Stimulated activated memory B cell treated with anti-CD40 and anti-IgM and Interleukin-4, amounts not matched to agents 10 μg/mL and 1 μg/mL and 100 μg/mL, for 72 hours (primary cell): ENCODE data around the gene ERC2.

Experiments used
- ATAC-seq: fragments of 150-1000 bp; cut with Tn5 transposase; 2 replicates; pipeline ENCODE4 v1.10.0; 2021
- H3K27ac Mint-ChIP-seq: one replicate; pipeline ENCODE4 v1.8.0; 2022; ENCODE audit warnings: mild to moderate bottlenecking, mixed read lengths
- H3K27me3 Mint-ChIP-seq: one replicate; pipeline ENCODE4 v1.8.0; 2022; ENCODE audit warnings: mixed read lengths
- H3K36me3 Mint-ChIP-seq: one replicate; pipeline ENCODE4 v1.8.0; 2022; ENCODE audit warnings: mixed read lengths
- H3K4me1 Mint-ChIP-seq: one replicate; pipeline ENCODE4 v1.8.0; 2022; ENCODE audit warnings: mixed read lengths
- H3K4me3 Mint-ChIP-seq: one replicate; pipeline ENCODE4 v1.8.0; 2022; ENCODE audit warnings: mild to moderate bottlenecking, moderate library complexity, mixed read lengths
- H3K9me3 Mint-ChIP-seq: one replicate; pipeline ENCODE4 v1.8.0; 2022; ENCODE audit warnings: mixed read lengths

ERC2 gene

GRCh38 chr3:56459104-56459496, 9.2 kb downstream of the ERC2 start:
- ATAC-seq: no peak

DNA sequence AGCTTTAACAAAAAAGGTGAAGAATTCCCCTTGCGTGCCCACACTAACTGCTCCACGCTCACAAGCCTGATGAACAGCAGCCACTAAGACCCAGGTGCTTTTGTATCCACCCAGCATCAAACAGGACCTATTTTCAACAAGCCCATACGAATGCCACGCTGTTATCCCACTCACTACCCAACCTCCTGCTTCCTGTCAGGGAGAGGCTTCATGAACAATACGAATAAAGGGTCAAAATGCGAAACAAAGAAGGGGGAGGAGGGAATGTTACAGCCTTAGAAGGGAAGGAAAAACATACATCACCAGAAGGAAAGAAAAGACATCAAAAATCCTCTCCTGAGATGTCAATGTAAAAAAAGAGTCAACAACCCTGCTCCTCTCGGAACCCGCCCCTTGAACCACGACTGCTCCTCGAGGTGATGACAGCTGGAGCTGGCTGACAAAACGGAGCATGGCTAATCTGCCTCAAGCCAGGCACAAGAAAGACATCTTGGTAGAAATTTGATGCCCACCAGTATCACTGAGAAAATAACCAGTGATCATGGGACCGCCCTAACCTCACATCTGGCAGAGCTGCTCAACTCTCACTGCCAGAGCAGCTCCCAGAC, 9.7 kb downstream of the ERC2 start:
- no peak overlapping the region for H3K27ac Mint-ChIP-seq
- no peaks in the 10 kb centered on the region for H3K36me3 Mint-ChIP-seq
- peaks cover 26% of the 10 kb centered on the region for H3K27me3 Mint-ChIP-seq
- no peak for ATAC-seq
- H3K9me3 Mint-ChIP-seq: peaks cover 4% of the 10 kb centered on the region
- H3K4me1 Mint-ChIP-seq: no peaks in the 10 kb centered on the region
- H3K4me3 Mint-ChIP-seq: no peak overlapping the region

More at GRCh38 chr3:56459104-56459496, 9.2 kb downstream of the ERC2 start:
- Mint-ChIP-seq H3K27ac (no peak overlapping the region), H3K9me3 (peaks cover 4% of the 10 kb centered on the region), H3K4me3 (no peak overlapping the region), H3K36me3 (no peaks in the 10 kb centered on the region), H3K27me3 (peaks cover 30% of the 10 kb centered on the region), H3K4me1 (no peaks in the 10 kb centered on the region)

GRCh38 chr3:56456117-56456516, 12.2 kb downstream of the ERC2 start:
- peaks cover 26% of the 10 kb centered on the region for H3K27me3 Mint-ChIP-seq
- H3K4me3 Mint-ChIP-seq: no peak overlapping the region
- H3K9me3 Mint-ChIP-seq: peaks cover 4% of the 10 kb centered on the region
- no peak for ATAC-seq
- no peaks in the 10 kb centered on the region for H3K4me1 Mint-ChIP-seq
- H3K27ac Mint-ChIP-seq: no peak overlapping the region
- no peaks in the 10 kb centered on the region for H3K36me3 Mint-ChIP-seq

- no peaks in the 10 kb centered on the region for H3K4me1 Mint-ChIP-seq
Measured at GRCh38 chr3:56453011-56453410, 15.3 kb downstream of the ERC2 start.

GRCh38 chr3:56452085-56452484, 16.2 kb downstream of the ERC2 start:
- ATAC-seq: no peak
- H3K27me3 Mint-ChIP-seq: peaks cover 20% of the 10 kb centered on the region
- H3K27ac Mint-ChIP-seq: no peak overlapping the region
- H3K9me3 Mint-ChIP-seq: no peaks in the 10 kb centered on the region
- no peaks in the 10 kb centered on the region for H3K4me1 Mint-ChIP-seq
- H3K4me3 Mint-ChIP-seq: no peak overlapping the region
- no peaks in the 10 kb centered on the region for H3K36me3 Mint-ChIP-seq

More at GRCh38 chr3:56453011-56453410, 15.3 kb downstream of the ERC2 start:
- no peaks in the 10 kb centered on the region for H3K36me3 Mint-ChIP-seq
- H3K9me3 Mint-ChIP-seq: peaks cover 4% of the 10 kb centered on the region
- no peak for ATAC-seq
- no peak overlapping the region for H3K4me3 Mint-ChIP-seq
- H3K27me3 Mint-ChIP-seq: peaks cover 23% of the 10 kb centered on the region
- H3K27ac Mint-ChIP-seq: no peak overlapping the region

DNA sequence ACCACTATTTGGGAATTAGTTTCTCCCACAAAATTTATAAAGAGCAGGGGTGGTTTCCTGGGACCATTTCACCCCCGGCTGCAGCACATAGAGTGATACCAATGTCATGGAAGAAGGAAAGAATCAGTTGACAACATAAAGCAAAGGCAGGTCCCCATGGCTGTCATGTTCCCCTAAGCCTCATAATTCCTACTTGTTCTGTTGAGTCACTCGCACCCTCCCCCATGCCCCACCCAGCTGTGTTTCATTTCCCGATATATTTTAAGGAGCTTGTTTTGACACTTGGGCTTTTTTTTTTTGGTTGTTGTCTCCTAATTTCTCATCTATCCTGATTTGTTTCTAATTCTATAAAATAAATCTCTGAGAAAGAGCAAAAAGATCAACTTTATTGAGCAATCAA, 24.9 kb downstream of the ERC2 start:
- no peak for ATAC-seq
- Mint-ChIP-seq H3K9me3 (no peaks in the 10 kb centered on the region), H3K27me3 (peaks cover 9% of the 10 kb centered on the region), H3K4me1 (no peaks in the 10 kb centered on the region), H3K27ac (no peak overlapping the region), H3K36me3 (no peaks in the 10 kb centered on the region), H3K4me3 (no peak overlapping the region)

GRCh38 chr3:56428667-56429066, 39.6 kb downstream of the ERC2 start:
- Mint-ChIP-seq H3K9me3 (peaks cover 3% of the 10 kb centered on the region), H3K4me3 (no peak overlapping the region), H3K27ac (no peak overlapping the region), H3K27me3 (peaks cover 25% of the 10 kb centered on the region), H3K36me3 (no peaks in the 10 kb centered on the region), H3K4me1 (no peaks in the 10 kb centered on the region)
- no peak for ATAC-seq

- no peak overlapping the region for H3K4me3 Mint-ChIP-seq
- H3K4me1 Mint-ChIP-seq: no peaks in the 10 kb centered on the region
- peaks cover 25% of the 10 kb centered on the region for H3K27me3 Mint-ChIP-seq
- no peak for ATAC-seq
- H3K27ac Mint-ChIP-seq: no peak overlapping the region
- H3K9me3 Mint-ChIP-seq: no peaks in the 10 kb centered on the region
- no peaks in the 10 kb centered on the region for H3K36me3 Mint-ChIP-seq
Measured at GRCh38 chr3:56424885-56425284, 43.4 kb downstream of the ERC2 start.

DNA sequence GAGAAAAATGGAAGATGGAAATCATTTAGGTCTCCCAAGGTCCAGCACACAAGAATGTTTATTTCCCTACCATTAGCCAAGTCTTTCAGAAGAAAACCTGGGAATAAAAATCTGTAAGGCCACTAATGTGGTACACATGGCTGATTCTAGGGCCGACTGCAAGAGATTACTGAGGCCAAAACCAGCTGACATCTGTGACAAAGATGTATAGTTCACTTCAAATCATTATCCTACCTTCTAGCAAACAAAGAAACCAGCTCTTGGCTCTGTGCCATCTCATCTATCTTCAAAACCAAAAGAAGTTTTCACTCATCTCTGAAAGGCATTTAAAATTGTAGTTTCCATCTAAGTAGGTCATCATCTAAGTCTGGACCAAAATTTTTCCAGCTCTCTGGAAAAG, 43.9 kb downstream of the ERC2 start:
- no peak overlapping the region for H3K4me3 Mint-ChIP-seq
- no peak overlapping the region for H3K27ac Mint-ChIP-seq
- H3K4me1 Mint-ChIP-seq: no peaks in the 10 kb centered on the region
- H3K27me3 Mint-ChIP-seq: peaks cover 25% of the 10 kb centered on the region
- no peaks in the 10 kb centered on the region for H3K36me3 Mint-ChIP-seq
- ATAC-seq: no peak
- no peaks in the 10 kb centered on the region for H3K9me3 Mint-ChIP-seq

DNA sequence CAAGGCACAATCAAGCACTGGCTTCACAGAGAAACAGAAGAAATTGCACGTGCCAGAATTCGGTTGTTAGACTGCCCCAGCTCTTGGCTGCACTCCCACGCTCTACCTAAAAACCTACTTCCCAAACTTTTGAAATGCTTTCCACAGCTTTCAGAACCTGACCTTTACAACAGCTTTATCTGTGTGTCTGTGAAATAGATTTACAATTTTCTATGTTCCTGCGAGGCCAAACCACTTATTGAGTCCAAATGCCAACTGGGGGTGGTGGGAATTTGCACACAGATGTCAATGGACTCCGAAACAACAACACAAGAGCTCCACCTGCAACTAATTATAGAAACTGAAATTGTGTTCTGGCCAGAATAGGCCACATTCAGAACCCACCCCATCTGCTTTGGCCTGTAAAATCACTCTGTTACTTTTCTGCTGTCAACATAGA, 44.6 kb downstream of the ERC2 start:
- no peak for ATAC-seq
- H3K27me3 Mint-ChIP-seq: peaks cover 25% of the 10 kb centered on the region

DNA sequence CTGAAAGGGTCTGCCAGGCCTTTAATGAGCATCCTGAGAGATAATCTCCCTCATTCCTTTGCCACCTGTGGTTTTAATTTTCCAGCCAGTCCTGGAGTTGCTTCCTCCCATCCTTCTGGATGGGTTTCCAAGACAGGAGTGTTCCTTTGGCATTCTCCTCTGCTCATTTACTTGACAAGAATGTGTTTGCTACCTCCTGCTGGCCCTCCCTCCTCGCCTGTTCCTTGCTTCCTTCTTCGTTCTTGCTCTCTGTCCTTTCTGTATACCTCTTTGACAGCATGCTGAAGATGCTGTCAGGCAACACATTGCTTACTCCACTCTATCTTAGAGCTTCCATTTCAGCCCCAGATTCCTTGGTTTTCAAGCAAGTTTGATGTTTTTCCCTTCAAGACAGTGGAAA, 46.0 kb downstream of the ERC2 start:
- Mint-ChIP-seq H3K36me3 (no peaks in the 10 kb centered on the region), H3K4me1 (no peaks in the 10 kb centered on the region)
- no peak for ATAC-seq

More for the DNA sequence above, 44.6 kb downstream of the ERC2 start:
- Mint-ChIP-seq H3K9me3 (no peaks in the 10 kb centered on the region), H3K27ac (no peak overlapping the region), H3K4me3 (no peak overlapping the region), H3K36me3 (no peaks in the 10 kb centered on the region), H3K4me1 (no peaks in the 10 kb centered on the region)

GRCh38 chr3:56421205-56421604, 47.1 kb downstream of the ERC2 start:
- H3K27me3 Mint-ChIP-seq: peaks cover 8% of the 10 kb centered on the region

More for the DNA sequence above, 46.0 kb downstream of the ERC2 start:
- no peaks in the 10 kb centered on the region for H3K9me3 Mint-ChIP-seq
- H3K27ac Mint-ChIP-seq: no peak overlapping the region
- H3K4me3 Mint-ChIP-seq: no peak overlapping the region
- peaks cover 13% of the 10 kb centered on the region for H3K27me3 Mint-ChIP-seq

GRCh38 chr3:56415652-56416051, 52.6 kb downstream of the ERC2 start:
- Mint-ChIP-seq H3K36me3 (no peaks in the 10 kb centered on the region), H3K27ac (no peak overlapping the region), H3K4me1 (no peaks in the 10 kb centered on the region), H3K27me3 (peaks cover 8% of the 10 kb centered on the region), H3K9me3 (peaks cover 3% of the 10 kb centered on the region), H3K4me3 (no peak overlapping the region)
- no peak for ATAC-seq

More at GRCh38 chr3:56421205-56421604, 47.1 kb downstream of the ERC2 start:
- H3K9me3 Mint-ChIP-seq: no peaks in the 10 kb centered on the region
- no peak overlapping the region for H3K4me3 Mint-ChIP-seq
- no peaks in the 10 kb centered on the region for H3K4me1 Mint-ChIP-seq
- H3K27ac Mint-ChIP-seq: no peak overlapping the region
- no peaks in the 10 kb centered on the region for H3K36me3 Mint-ChIP-seq
- peak; percentile 22 for ATAC-seq

DNA sequence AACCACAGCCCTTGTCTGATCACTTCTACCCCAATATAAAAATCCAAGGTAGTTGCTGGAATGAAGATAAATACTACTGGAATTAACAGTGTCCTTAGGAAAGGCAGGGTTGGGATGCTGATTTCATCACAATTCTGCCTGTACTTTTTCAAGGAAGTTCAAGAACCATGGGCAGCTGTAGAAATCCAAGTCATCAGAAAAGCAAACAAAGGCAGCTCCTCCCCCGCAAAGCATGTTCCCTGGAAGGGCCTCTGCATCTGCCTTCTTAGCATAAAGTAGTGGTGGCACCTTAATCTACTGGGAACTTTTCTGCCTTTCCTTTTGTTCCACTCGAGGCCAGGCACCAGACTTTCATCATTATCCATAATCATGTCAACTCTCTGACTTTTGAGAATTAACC, 54.4 kb downstream of the ERC2 start:
- H3K36me3 Mint-ChIP-seq: no peaks in the 10 kb centered on the region
- ATAC-seq: no peak
- H3K27ac Mint-ChIP-seq: no peak overlapping the region
- H3K4me1 Mint-ChIP-seq: no peaks in the 10 kb centered on the region
- no peak overlapping the region for H3K4me3 Mint-ChIP-seq
- H3K27me3 Mint-ChIP-seq: peaks cover 8% of the 10 kb centered on the region
- peaks cover 3% of the 10 kb centered on the region for H3K9me3 Mint-ChIP-seq

GRCh38 chr3:56411166-56411565, 57.1 kb downstream of the ERC2 start:
- Mint-ChIP-seq H3K27ac (no peak overlapping the region), H3K9me3 (peaks cover 3% of the 10 kb centered on the region), H3K4me1 (no peaks in the 10 kb centered on the region), H3K4me3 (no peak overlapping the region), H3K27me3 (peaks cover 24% of the 10 kb centered on the region), H3K36me3 (no peaks in the 10 kb centered on the region)
- ATAC-seq: no peak

GRCh38 chr3:56410576-56410975, 57.7 kb downstream of the ERC2 start:
- Mint-ChIP-seq H3K27ac (no peak overlapping the region), H3K36me3 (no peaks in the 10 kb centered on the region), H3K4me3 (no peak overlapping the region), H3K9me3 (peaks cover 3% of the 10 kb centered on the region), H3K4me1 (no peaks in the 10 kb centered on the region), H3K27me3 (peaks cover 24% of the 10 kb centered on the region)
- ATAC-seq: no peak
